Fibroblast of mammary gland (primary cell): Measurements from ENCODE around the gene KEAP1.
A peak's percentile ranks its signal among the peaks of the same experiment; 100 is the strongest.
"Not testable (repeated sequence)": the region's sequence is repeated elsewhere in the genome, so short reads cannot be mapped to it uniquely, and the experiment has no call there.

Source experiments
- DNase-seq: peaks from one replicate; pipeline ENCODE4 v3.0.0-alpha.2; 2010; ENCODE audit warnings: low read depth
- H3K4me3 ChIP-seq: 2 replicates; pipeline ENCODE4 v1.5.1; 2011; ENCODE audit warnings: low read depth, mild to moderate bottlenecking, low read length, moderate library complexity; ENCODE audit not compliant: control insufficient read depth
- CTCF ChIP-seq: conservative IDR thresholded peaks from 2 replicates; pipeline ENCODE4 v1.5.1; 2011; ENCODE audit warnings: low read depth, low read length, inconsistent platforms; ENCODE audit not compliant: control insufficient read depth, insufficient read depth

KEAP1 gene

GRCh38 chr19:10473192-10473591 is 30.0 kb downstream of the KEAP1 start:
- no peak for DNase-seq
- H3K4me3 ChIP-seq = no peak overlapping the region
- TF ChIP-seq CTCF = no peak

- DNase-seq = peak; percentile 54
- H3K4me3 ChIP-seq = no peak overlapping the region
- TF ChIP-seq CTCF = peak; percentile 43
Observed at GRCh38 chr19:10471909-10472308, 31.2 kb downstream of the KEAP1 start.

- no peak for TF ChIP-seq CTCF
- no peak for DNase-seq
- no peak overlapping the region for H3K4me3 ChIP-seq
Observed at GRCh38 chr19:10468133-10468532, 35.0 kb downstream of the KEAP1 start.

GRCh38 chr19:10467104-10467706 is 36.0 kb downstream of the KEAP1 start:
- no peak for DNase-seq
- no peak overlapping the region for H3K4me3 ChIP-seq
- TF ChIP-seq CTCF = no peak

- DNase-seq = no peak
- H3K4me3 ChIP-seq = no peak overlapping the region
- no peak for TF ChIP-seq CTCF
Observed at GRCh38 chr19:10464456-10464855, 38.7 kb downstream of the KEAP1 start.

GRCh38 chr19:10462557-10462956 is 40.6 kb downstream of the KEAP1 start:
- no peak for DNase-seq
- TF ChIP-seq CTCF = no peak
- no peak overlapping the region for H3K4me3 ChIP-seq

GRCh38 chr19:10462042-10462441 is 41.1 kb downstream of the KEAP1 start:
- not testable (repeated sequence) for H3K4me3 ChIP-seq, DNase-seq
